SK-N-SH (cell line): ENCODE results near the gene PRKAB1. TPM values are rescaled to one million over a fixed set of nuclear protein-coding genes. Genes with fewer than 3 reads are reported as not detected.

Experiments
- CTCF ChIA-PET: fragments of 300-600, 350-600 bp; formaldehyde crosslinking; extraction: SDS; loops from one replicate; lab custom pipeline; 2021; lab: Yijun Ruan, JAX
- POLR2A ChIA-PET: fragments of 350-600 bp; sonication (Branson Sonifier 250); formaldehyde crosslinking; extraction: SDS; loops from one replicate; lab custom pipeline; 2020; ENCODE audit warnings: antibody characterized with exemption, inconsistent platforms; lab: Yijun Ruan, JAX
- DNase-seq: peaks from one replicate; pipeline ENCODE4 v3.0.0; 2012
- H2AFZ ChIP-seq: fragments of 200-600 bp; sonication (generic); 2 replicates; pipeline ENCODE4 v1.8.1; 2016; ENCODE audit warnings: antibody characterized with exemption, mild to moderate bottlenecking, low read depth
- H3F3A ChIP-seq: fragments of 200-600 bp; sonication (generic); replicated peaks from 2 replicates; pipeline ENCODE3; 2016; ENCODE audit warnings: antibody characterized with exemption, mild to moderate bottlenecking; ENCODE audit not compliant: insufficient read depth
- H3K27ac ChIP-seq, 2 experiments: fragments of 200-500 bp in 1 of 2; fragments of 200-600 bp in 1 of 2; sonication (Bioruptor generic) in 1 of 2; sonication (generic), shearing (Covaris generic) in 1 of 2; 2 replicates each; pipeline versions ENCODE4 v1.5.1 to v1.6.1; 2014 to 2016; ENCODE audit warnings: low read depth in 2 of 2, inconsistent platforms in 1 of 2, low read length in 1 of 2, mild to moderate bottlenecking in 1 of 2, mixed read lengths in 1 of 2
- H3K27me3 ChIP-seq: fragments of 200-600 bp; sonication (generic), shearing (Covaris generic); 2 replicates; pipeline ENCODE4 v1.6.1; 2016; ENCODE audit warnings: mixed run types; ENCODE audit not compliant: insufficient read depth
- H3K36me3 ChIP-seq, 2 experiments: fragments of 200-500 bp in 1 of 2; fragments of 200-600 bp in 1 of 2; sonication (Bioruptor generic) in 1 of 2; sonication (generic) in 1 of 2; replicated peaks in 1 of 2; 2 replicates each; pipeline versions ENCODE3 to v1.5.1; 2014 to 2016; ENCODE audit warnings: low read length in 1 of 2, mild to moderate bottlenecking in 1 of 2; ENCODE audit not compliant: insufficient read depth in 2 of 2, control insufficient read depth in 1 of 2
- H3K4me1 ChIP-seq, 2 experiments: fragments of 200-500 bp in 1 of 2; fragments of 200-600 bp in 1 of 2; sonication (Bioruptor generic) in 1 of 2; sonication (generic), shearing (Covaris generic) in 1 of 2; 2 replicates each; pipeline versions ENCODE4 v1.5.1 to v1.6.1; 2014 to 2016; ENCODE audit warnings: low read depth in 1 of 2, low read length in 1 of 2, mixed run types in 1 of 2; ENCODE audit not compliant: insufficient read depth in 2 of 2, control insufficient read depth in 1 of 2
- H3K4me2 ChIP-seq: fragments of 200-600 bp; sonication (generic), shearing (Covaris generic); 2 replicates; pipeline ENCODE4 v1.6.1; 2017; ENCODE audit warnings: mixed run types
- H3K4me3 ChIP-seq, 2 experiments: fragments of 200-500 bp in 1 of 2; fragments of 200-600 bp in 1 of 2; sonication (Bioruptor generic) in 1 of 2; sonication (generic), shearing (Covaris generic) in 1 of 2; 2 replicates each; pipeline versions ENCODE4 v1.5.1 to v1.8.1; 2014 to 2016; ENCODE audit warnings: low read depth in 2 of 2, inconsistent platforms in 1 of 2, low read length in 1 of 2, mild to moderate bottlenecking in 1 of 2, mixed read lengths in 1 of 2, moderate library complexity in 1 of 2
- H3K79me2 ChIP-seq: fragments of 200-600 bp; sonication (generic); 2 replicates; pipeline ENCODE4 v1.8.1; 2017; ENCODE audit warnings: mild to moderate bottlenecking; ENCODE audit not compliant: insufficient read depth
- H3K9ac ChIP-seq: fragments of 200-600 bp; sonication (generic); 2 replicates; pipeline ENCODE4 v1.6.1; 2017; ENCODE audit warnings: mixed run types
- H3K9me2 ChIP-seq: fragments of 200-600 bp; sonication (generic); 2 replicates; pipeline ENCODE4 v1.6.1; 2017; ENCODE audit warnings: mixed run types
- H3K9me3 ChIP-seq: fragments of 200-600 bp; sonication (generic); 2 replicates; pipeline ENCODE4 v1.6.1; 2017; ENCODE audit warnings: mixed run types, mild to moderate bottlenecking, moderate library complexity
- H4K20me1 ChIP-seq: fragments of 200-600 bp; sonication (generic); 2 replicates; pipeline ENCODE4 v1.6.1; 2017; ENCODE audit warnings: mild to moderate bottlenecking, mixed run types; ENCODE audit not compliant: insufficient read depth
- CHD2 ChIP-seq: fragments of 150-350 bp; IDR thresholded peaks from 2 replicates; pipeline ENCODE4 v1.6.1; 2018; ENCODE audit warnings: low read length; ENCODE audit not compliant: partially characterized antibody
- FOSL2 ChIP-seq: IDR thresholded peaks from 2 replicates; pipeline ENCODE4 v1.4.0; 2012; ENCODE audit warnings: low read depth, mild to moderate bottlenecking, moderate library complexity, borderline replicate concordance
- FOXJ3 ChIP-seq: sonication (generic); formaldehyde crosslinking; IDR thresholded peaks from 2 replicates; pipeline ENCODE4 v1.5.1; 2020; ENCODE audit warnings: mild to moderate bottlenecking, missing genetic modification reagents
- FOXM1 ChIP-seq: IDR thresholded peaks from 2 replicates; pipeline ENCODE4 v1.4.0; 2012; ENCODE audit warnings: low read depth, mild to moderate bottlenecking
- GABPA ChIP-seq: IDR thresholded peaks from 2 replicates; pipeline ENCODE4 v1.4.0; 2012; ENCODE audit warnings: low read depth, mild to moderate bottlenecking
- JUND ChIP-seq: IDR thresholded peaks from 2 replicates; pipeline ENCODE4 v1.4.0; 2012
- MEF2A ChIP-seq: IDR thresholded peaks from 2 replicates; pipeline ENCODE4 v1.4.0; 2012; ENCODE audit warnings: low read depth, borderline replicate concordance
- MXI1 ChIP-seq: IDR thresholded peaks from 2 replicates; pipeline ENCODE4 v1.6.1; 2012; ENCODE audit warnings: mild to moderate bottlenecking, low read depth, low read length, improper control_type of control experiment
- POLR2AphosphoS5 ChIP-seq: IDR thresholded peaks from 2 replicates; pipeline ENCODE4 v1.6.1; 2012; ENCODE audit warnings: low read depth, low read length
- RAD21 ChIP-seq: IDR thresholded peaks from 2 replicates; pipeline ENCODE4 v1.6.1; 2012; ENCODE audit warnings: mild to moderate bottlenecking, low read length
- RCOR1 ChIP-seq: fragments of 150-350 bp; IDR thresholded peaks from 2 replicates; pipeline ENCODE4 v1.6.1; 2017; ENCODE audit warnings: antibody characterized with exemption, low read length
- REST ChIP-seq: IDR thresholded peaks from 2 replicates; pipeline ENCODE4 v1.6.1; 2012; ENCODE audit warnings: mild to moderate bottlenecking, low read depth, low read length, moderate library complexity
- RFX5 ChIP-seq: IDR thresholded peaks from 2 replicates; pipeline ENCODE4 v1.6.1; 2012; ENCODE audit warnings: mild to moderate bottlenecking, improper control_type of control experiment, low read length
- SIN3A ChIP-seq: IDR thresholded peaks from 2 replicates; pipeline ENCODE4 v1.6.1; 2012; ENCODE audit warnings: low read depth, mild to moderate bottlenecking, low read length, moderate library complexity, borderline replicate concordance
- whole genome bisulfite sequencing: methylation state at CpG from one replicate; pipeline ENCODE4 v1.1.6; 2017; ENCODE audit warnings: low lambda C conversion rate; 5-methylcytosine and 5-hydroxymethylcytosine counted together
- polyA plus RNA-seq, 3 experiments: library from polyadenylated mRNA; depleted of rRNA; stranded (reverse); fragments of >200 nt; gene quantifications; 2 replicates each; pipeline ENCODE4 v1.2.3, GENCODE V29; 2012
- TF ChIP-seq, protein P1 (sequence below): fragments of 150-350 bp; IDR thresholded peaks from 2 replicates; pipeline ENCODE4 v1.6.1; 2017; ENCODE audit warnings: antibody characterized with exemption, low read length, low read depth, borderline replicate concordance

The PRKAB1 gene
- polyA plus RNA-seq, 1 of the 3 experiments (the other 2 are of a cell fraction) = 28.9 TPM

DNA sequence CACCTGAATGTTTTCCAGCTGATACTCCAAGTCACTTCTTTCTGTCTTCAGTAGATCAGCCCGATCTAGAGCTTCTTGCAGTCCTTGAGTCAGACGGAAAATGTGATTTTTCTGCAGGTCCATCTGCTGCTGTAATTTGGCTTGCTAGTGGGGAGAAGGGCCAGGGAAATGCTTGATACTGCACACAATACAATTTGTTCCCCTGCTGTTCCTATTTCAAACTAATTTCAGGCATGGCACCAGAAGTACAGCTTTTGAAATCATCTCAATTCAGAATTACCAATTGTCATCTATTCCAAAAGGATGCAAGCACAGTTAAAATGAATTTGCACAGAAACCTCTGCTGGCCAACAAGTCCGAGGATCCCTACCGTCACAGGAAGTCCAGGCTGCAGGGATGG is 53.4 kb downstream of the PRKAB1 start (continued):
- TF ChIP-seq FOXM1 (no peak), FOXJ3 (CRISPR knock-in tag) (no peak)

DNA sequence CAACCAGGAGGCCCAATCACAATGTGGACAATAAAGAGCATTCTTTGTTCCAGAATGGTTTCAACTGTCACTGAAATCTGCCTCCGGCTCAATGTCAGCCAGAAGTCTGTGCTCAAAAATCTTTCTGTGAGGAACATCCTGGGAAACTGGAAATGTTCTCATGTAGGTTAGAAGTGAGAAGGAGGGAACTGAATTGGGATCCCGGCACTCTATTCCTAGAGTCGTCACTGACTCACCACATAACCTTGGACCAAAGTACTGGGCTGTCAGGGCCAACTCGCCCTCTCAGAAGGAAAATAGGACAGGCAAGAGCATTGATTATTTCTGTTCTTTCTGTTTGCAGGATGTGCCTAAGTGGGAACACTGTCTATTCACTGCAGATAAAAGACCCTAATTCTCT is 57.6 kb downstream of the PRKAB1 start:
- no peak overlapping the region for H2AFZ ChIP-seq
- ChIA-PET CTCF (no interaction called here), POLR2A (no interaction called here)
- no peaks in the 10 kb centered on the region for H3K9me3 ChIP-seq
- no peak for DNase-seq
- no peak overlapping the region for H3K27ac ChIP-seq
- H3K79me2 ChIP-seq = no peaks in the 10 kb centered on the region
- no peaks in the 10 kb centered on the region for H3K27me3 ChIP-seq
- no peak overlapping the region for H3K4me2 ChIP-seq
- no peak overlapping the region for H3K4me3 ChIP-seq
- H3K9me2 ChIP-seq = no peaks in the 10 kb centered on the region
- H3F3A ChIP-seq = no peaks in the 10 kb centered on the region
- TF ChIP-seq CHD2 = no peak
- TF ChIP-seq, protein P1, sequence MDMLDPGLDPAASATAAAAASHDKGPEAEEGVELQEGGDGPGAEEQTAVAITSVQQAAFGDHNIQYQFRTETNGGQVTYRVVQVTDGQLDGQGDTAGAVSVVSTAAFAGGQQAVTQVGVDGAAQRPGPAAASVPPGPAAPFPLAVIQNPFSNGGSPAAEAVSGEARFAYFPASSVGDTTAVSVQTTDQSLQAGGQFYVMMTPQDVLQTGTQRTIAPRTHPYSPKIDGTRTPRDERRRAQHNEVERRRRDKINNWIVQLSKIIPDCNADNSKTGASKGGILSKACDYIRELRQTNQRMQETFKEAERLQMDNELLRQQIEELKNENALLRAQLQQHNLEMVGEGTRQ = no peak
- no peak for TF ChIP-seq MXI1
- no peak for TF ChIP-seq RAD21
- no peak for TF ChIP-seq FOSL2
- TF ChIP-seq RCOR1 = no peak
- no peak for TF ChIP-seq REST
- TF ChIP-seq MEF2A = no peak
- no peak for TF ChIP-seq POLR2AphosphoS5
- TF ChIP-seq GABPA = no peak
- no peak for TF ChIP-seq JUND
- no peak for TF ChIP-seq RFX5
- TF ChIP-seq SIN3A = no peak
- WGBS = 84% methylated on average over 4 of the region's 4 CpGs
- H3K4me1 ChIP-seq = no peaks in the 10 kb centered on the region
- no peak overlapping the region for H3K9ac ChIP-seq
- H4K20me1 ChIP-seq = no peaks in the 10 kb centered on the region
- H3K36me3 ChIP-seq = peaks cover 0 to 13% of the 10 kb centered on the region in 2 experiments
